ENCODE measurements around the gene KRTAP2-2.

The KRTAP2-2 gene

GRCh38 chr17:41012326-41013120, 42.5 kb downstream of the KRTAP2-2 start:
- no peak for TF ChIP-seq CTCF (conservative IDR thresholded peaks at IDR 0.05; ENCODE audit: control insufficient read depth, insufficient read depth, low read depth, low read length)
- DNase-seq (ENCODE audit: low read depth) = no peak
- no peak overlapping the region for H3K4me3 ChIP-seq (ENCODE audit: control insufficient read depth, low read depth, low read length)

- H3K4me3 ChIP-seq (ENCODE audit: control insufficient read depth, low read depth, low read length) = no peak overlapping the region
- no peak for DNase-seq (ENCODE audit: low read depth)
- TF ChIP-seq CTCF (conservative IDR thresholded peaks at IDR 0.05; ENCODE audit: control insufficient read depth, insufficient read depth, low read depth, low read length) = no peak
These were observed 44.6 kb downstream of the KRTAP2-2 start for GRCh38 chr17:41010441-41010840.

GRCh38 chr17:41009936-41010335, 45.1 kb downstream of the KRTAP2-2 start:
- TF ChIP-seq CTCF (conservative IDR thresholded peaks at IDR 0.05; ENCODE audit: control insufficient read depth, insufficient read depth, low read depth, low read length) = no peak
- no peak for DNase-seq (ENCODE audit: low read depth)
- H3K4me3 ChIP-seq (ENCODE audit: control insufficient read depth, low read depth, low read length) = no peak overlapping the region

GRCh38 chr17:41009301-41009760, 45.7 kb downstream of the KRTAP2-2 start:
- no peak for DNase-seq (ENCODE audit: low read depth)
- no peak overlapping the region for H3K4me3 ChIP-seq (ENCODE audit: control insufficient read depth, low read depth, low read length)
- no peak for TF ChIP-seq CTCF (conservative IDR thresholded peaks at IDR 0.05; ENCODE audit: control insufficient read depth, insufficient read depth, low read depth, low read length)

- no peak for DNase-seq (ENCODE audit: low read depth)
- no peak for TF ChIP-seq CTCF (conservative IDR thresholded peaks at IDR 0.05; ENCODE audit: control insufficient read depth, insufficient read depth, low read depth, low read length)
These were observed 46.2 kb downstream of the KRTAP2-2 start, which contains the start of gene KRTAP3-1 for GRCh38 chr17:41008811-41009210. TSS of gene KRTAP3-1 (minus strand) at chr17:41009128. CDS start at chr17:41009074, 54 bp downstream.

More at GRCh38 chr17:41008811-41009210, 46.2 kb downstream of the KRTAP2-2 start, which contains the start of gene KRTAP3-1:
- H3K4me3 ChIP-seq (ENCODE audit: control insufficient read depth, low read depth, low read length) = no peak within 1 kb of the TSS
